HS-5 (cell line): Measurements from ENCODE around the gene SCAPER.
"Not testable (repeated sequence)": the region's sequence is repeated elsewhere in the genome, so short reads cannot be mapped to it uniquely, and the experiment has no call there.

Source experiments
- DNase-seq: peaks from one replicate; pipeline ENCODE4 v3.0.0-alpha.2; 2012; ENCODE audit warnings: low read depth

Gene SCAPER

DNA sequence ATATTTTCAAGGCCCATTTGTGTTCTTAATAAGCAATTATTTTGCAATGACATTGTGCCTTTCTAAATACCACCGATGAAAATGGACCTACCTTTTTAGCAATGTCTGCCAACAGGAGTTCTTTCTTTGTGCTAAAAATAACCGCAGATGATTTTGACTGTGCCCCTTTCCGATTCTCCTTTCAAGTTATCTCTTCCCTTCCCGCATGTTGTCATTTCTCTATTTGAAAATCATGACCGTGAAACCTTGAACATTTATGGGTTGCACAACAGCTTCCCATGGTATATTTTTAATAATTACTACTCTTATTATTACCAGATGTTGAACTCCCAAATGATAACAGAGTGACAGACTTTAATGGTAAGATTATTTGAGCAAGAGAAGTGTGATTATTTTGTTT lies 583.5 kb downstream of the SCAPER start:
- no peak for DNase-seq

DNA sequence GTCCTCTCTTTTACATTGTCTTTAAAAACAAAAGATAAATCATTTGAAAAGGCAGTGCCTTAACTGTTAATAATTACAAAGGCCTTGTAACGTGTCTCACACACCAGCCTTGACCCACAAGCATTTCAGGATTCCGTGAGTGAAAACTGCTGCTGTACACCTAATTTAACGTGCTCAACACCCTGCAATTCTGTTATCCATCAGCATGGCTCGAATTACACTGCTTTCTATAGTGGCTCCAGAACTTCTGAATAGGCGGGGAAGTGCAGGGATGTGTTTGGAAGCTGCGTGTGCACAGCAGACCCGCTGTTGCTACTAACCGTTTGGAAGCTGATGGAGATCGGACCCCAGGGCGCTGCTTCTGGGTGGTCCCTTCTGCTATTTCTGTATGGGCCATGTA lies 584.0 kb downstream of the SCAPER start:
- no peak for DNase-seq

DNA sequence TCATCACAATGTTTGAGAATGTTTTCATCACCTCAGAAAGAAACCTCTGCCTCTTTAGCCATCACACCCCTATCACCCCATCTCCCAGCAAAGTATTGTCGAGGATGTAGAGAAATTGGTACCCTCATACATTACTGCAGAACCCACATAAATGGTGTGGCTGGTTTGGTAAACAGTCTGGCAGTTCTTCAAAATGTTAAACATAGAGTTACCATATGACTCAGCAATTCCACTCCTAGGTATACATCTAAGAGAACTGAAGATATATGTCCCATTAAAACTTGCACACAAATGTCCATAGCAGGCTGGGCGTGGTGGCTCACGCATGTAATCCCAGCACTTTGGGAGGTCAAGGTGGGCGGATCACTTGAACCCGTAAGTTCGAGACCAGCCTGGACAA lies 585.1 kb downstream of the SCAPER start:
- no peak for DNase-seq

DNA sequence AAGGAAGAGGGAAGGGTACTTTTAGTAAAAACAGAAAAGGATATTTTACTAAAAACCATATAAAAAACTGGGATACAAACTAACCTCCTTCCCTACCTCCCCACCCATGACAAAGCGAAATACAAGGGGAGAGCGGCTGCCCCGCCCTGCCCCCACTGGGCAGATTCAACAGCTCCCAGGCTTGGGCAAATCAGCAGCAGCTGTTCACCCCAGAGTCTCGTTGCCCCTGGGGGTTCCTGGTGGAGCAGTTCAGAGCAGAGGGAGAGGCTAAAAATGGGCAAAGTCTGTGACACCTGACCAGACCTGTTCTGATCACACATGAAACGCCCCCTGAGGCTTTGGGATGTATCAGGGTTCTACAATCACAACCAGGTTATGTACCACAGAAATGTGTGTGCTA lies 591.4 kb downstream of the SCAPER start:
- no peak for DNase-seq

DNA sequence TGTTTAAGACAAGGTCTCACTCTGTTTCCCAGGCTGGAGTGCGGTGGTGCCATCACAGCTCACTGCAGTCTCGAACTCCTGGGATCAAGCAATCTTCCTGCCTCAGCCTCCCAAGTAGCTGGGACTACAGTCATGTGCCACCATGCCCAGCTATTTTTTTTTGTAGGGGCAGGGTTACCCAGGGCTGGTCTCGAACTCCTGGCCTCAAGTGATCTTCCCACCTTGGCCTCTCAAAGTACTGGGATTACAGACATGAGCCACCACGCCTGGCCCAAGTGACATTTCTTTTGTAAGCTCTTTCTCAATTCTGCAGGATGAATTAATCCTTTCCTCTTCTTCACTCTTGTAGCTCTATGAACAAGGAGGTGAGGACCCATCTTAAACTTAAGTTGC lies 592.0 kb downstream of the SCAPER start:
- not testable (repeated sequence) for DNase-seq

DNA sequence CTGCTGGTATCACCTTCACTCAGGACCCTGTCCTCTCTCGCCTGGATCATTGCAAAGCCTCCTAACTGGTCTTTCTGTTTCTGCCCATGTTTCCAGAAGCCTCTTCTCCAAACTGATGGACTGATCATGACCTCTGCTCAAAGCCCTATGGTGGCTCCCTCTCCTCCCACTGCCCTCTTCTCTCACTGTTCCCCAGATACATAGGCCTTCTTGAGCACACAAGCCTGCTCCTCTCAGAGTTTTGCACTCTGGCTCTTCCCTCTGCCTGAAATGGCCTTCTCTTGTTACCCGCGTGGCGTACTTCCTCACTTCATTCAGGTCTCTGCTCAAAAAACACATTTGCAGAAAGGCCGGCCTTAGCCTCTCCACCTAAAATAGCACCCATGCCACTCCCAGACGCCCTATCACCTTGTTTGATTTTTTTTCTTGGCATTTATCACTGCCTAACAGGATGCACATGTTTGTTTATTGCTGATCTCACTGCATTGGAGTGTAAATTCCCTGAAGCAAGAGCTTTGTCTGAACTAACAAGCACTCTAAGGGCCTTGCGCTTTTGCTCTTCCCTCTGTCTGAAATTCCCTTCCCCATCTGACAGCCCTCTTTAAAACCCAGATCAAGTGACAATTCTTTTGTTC lies 592.5 kb downstream of the SCAPER start:
- DNase-seq = no peak

DNA sequence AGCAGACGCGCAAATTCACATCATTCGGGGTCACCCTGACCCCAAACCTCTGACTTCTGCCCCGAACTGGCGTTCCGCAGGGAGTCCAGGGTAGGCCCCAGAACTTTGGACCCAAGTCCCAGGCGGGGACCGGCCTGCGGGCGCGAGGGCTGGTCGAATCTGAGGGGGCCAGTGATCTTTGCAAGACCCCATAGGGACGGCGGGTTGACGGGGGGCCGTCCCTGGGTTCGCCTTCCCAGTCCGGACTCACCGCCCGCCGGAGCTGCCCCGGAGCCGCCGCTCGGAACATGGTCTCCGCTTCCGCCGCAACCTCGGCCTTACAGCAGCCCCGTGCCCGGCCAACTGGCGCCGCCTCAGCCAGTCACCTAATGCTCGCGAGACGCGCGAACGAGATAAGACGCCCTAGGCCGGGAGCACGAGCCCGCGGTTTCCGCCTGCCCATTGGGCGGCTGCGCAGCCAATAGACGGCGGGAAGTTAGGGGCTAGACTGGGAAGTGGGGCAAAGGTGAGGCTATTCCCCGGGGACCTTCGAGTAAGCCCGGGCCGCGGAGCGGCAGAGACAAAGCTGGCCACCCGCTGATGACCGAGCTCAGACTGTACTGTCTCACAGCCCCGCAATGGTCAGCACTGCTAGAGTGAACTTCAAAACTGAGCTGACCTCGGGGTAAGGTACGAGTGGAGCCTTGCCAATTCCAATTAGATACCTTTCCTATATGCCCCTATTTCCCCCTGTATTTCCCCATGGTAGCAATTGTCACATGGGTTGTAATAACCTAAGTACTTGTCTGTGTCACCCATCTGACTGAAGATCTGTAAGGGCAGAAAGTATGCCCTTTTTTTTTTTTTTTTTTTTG lies 593.8 kb downstream of the SCAPER start, which contains the start of gene ETFA:
TSS of gene ETFA (minus strand) at position 370 of the 854 bp plus-strand sequence. CDS start at position 289, 81 bp downstream.
- DNase-seq = peak; percentile 82

DNA sequence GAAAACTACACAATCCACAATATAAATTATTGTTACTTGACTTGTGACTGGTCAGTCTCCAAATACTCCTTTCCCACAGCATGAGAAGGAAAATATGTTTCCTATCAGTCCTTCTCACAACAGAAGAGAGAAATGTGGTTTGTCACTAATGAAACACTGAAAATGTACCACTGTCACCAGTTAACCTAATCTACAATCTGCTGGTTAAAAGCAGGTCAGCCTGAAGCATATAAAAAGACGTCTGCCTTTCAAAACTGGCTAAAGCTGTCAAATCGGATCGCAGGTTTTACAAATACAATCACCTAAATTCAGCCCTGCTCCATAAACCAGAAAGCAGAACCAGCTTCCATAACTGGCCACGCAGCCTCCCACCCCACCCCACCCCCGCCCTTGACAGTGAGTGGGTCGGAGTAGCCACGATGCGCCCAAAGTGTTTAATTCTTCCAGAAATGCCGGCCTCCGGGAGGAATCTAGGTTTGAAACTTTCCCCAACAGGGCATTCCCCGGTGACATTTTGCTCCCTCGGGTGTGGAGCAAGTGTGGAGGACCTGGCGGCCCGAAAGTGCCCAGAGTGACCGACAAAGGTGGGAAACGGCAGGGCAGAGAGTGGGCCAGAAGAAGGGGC lies 594.6 kb downstream of the SCAPER start:
- DNase-seq = no peak

DNA sequence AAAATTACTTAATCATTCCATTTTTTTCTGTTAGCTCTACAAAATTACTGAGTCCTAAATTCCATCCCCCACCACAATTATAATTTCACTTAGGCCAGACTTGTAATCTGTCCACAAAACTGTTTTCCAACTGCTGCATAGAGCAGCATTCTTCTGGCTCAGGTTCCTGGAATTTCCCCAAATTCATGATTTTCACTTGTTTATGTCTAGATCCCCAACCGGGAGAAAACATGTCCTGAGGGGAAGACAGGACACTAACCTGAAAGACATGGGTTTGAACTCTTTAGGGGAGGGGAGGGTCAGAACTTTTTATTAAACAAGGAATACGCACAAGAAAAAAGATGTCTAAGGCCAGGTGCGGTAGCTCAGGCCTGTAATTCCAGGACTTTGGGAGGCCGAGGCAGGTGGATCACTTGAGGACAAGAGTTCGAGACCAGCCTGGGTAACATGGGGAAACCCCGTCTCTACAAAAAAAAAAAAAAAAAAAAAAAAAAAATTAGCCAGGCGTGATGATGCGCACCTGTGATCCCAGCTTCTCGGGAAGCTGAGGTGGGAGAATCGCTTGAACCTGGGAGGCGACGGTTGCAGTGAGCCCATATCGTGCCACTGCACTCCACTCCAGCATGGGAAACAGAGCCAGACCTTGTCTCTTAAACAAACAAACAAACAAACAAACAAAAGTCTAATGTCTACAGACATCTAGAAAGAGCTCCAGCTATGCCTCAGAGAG lies 595.4 kb downstream of the SCAPER start:
- DNase-seq = no peak

DNA sequence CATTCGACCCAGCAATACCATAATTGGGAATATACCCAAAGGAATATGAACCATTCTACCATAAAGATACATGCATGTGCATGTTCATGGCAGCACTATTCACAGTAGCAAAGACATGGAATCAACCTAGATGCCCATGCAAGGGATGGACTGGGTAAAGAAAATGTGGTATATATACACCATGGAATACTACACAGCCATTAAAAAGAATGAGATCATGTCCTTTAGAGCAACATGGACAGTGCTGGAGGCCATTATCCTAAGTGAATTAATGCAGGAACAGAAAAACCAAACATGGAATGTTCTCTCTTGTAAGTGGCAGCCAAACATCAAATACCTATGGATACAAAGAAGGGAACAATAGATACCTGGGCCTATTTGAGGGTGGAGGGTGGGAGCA lies 601.2 kb downstream of the SCAPER start:
- no peak for DNase-seq

DNA sequence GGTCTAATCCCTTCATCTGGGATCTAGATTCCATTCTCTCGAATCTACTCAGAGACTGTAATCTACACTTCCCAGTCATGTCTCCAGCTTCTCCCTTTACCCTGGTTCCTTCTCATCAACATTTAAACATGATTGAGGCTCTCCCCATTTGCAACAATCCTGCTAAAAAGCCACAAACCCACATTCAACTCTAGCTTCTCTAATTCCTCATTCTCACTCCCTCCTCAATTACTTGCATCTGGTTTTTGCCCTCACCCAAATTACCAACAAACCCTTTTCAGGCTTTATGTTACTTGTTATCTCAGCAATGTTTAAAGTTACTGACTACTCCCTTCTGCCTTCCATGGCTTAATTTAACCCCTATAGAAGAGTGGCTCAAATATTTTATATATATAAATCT lies 605.4 kb downstream of the SCAPER start:
- DNase-seq = no peak

DNA sequence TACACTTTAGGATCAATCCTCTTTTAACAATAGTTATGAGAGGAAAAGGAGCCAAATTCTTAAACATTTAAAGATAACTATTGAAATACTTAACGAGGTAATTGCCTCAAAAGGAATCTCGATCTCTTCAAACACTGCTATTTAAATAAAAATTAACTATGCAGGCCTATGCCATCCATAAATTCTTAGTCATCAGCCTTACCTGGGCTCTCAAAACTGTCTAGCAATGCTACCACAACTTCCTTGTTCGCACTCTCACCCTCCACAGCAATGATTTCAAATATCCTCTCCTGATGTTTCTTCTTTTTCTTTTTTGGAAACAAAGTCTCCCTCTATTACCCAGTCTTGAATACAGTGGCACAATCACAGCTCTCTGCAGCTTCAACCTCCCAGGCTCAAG lies 606.2 kb downstream of the SCAPER start:
- no peak for DNase-seq

DNA sequence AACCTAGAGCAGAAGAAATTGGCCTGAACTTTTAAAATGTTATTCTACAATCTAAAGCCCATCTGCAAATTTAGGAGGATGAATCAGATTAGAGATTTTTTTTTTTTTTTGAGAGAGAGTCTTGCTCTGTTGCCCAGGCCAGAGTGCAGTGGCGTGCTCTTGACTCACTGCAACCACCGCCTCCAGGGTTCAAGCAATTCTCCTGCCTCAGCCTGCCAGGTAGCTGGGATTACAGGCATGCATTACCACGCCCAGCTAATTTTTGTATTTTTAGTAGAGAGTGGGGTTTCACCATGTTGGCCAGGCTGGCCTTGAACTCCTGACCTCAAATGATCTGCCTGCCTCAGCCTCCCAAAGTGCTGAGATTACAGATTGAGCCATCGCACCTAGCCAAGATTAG lies 607.2 kb downstream of the SCAPER start:
- not testable (repeated sequence) for DNase-seq
